MM.1S (cell line): ENCODE results near the gene C12orf42.

Experiments
- DNase-seq: peaks from one replicate; pipeline ENCODE4 v3.0.0-alpha.2; 2015
- H2AFZ ChIP-seq: fragments of 300-600 bp; sonication (generic); 2 replicates; pipeline ENCODE4 v1.6.0; 2016; ENCODE audit warnings: antibody characterized with exemption, low read length
- H3F3A ChIP-seq: fragments of 300-600 bp; sonication (generic); 2 replicates; pipeline ENCODE4 v1.6.1; 2016; ENCODE audit warnings: mild to moderate bottlenecking, antibody characterized with exemption, low read length, moderate library complexity, mixed read lengths; ENCODE audit not compliant: insufficient read depth
- H3K27ac ChIP-seq: fragments of 300-600 bp; sonication (generic); 2 replicates; pipeline ENCODE4 v1.5.1; 2016; ENCODE audit warnings: mild to moderate bottlenecking, low read length
- H3K27me3 ChIP-seq: fragments of 300-600 bp; sonication (generic); replicated peaks from 2 replicates; pipeline ENCODE4 v1.6.0; 2016; ENCODE audit warnings: low read length; ENCODE audit not compliant: insufficient read depth
- H3K36me3 ChIP-seq: fragments of 300-600 bp; sonication (generic); replicated peaks from 2 replicates; pipeline ENCODE4 v1.6.1; 2016; ENCODE audit warnings: mild to moderate bottlenecking, low read length, mixed read lengths; ENCODE audit not compliant: insufficient read depth
- H3K4me1 ChIP-seq: fragments of 300-600 bp; sonication (generic); 2 replicates; pipeline ENCODE4 v1.6.1; 2016; ENCODE audit warnings: low read length, mixed read lengths
- H3K4me2 ChIP-seq: fragments of 300-600 bp; sonication (generic); 2 replicates; pipeline ENCODE4 v1.6.0; 2016; ENCODE audit warnings: low read depth, low read length
- H3K4me3 ChIP-seq: fragments of 300-600 bp; sonication (generic); 2 replicates; pipeline ENCODE4 v1.5.1; 2016; ENCODE audit warnings: low read length, mixed read lengths
- H3K79me2 ChIP-seq: fragments of 300-600 bp; sonication (generic); 2 replicates; pipeline ENCODE4 v1.6.1; 2016; ENCODE audit warnings: mixed run types, low read length, mixed read lengths
- H3K9ac ChIP-seq: fragments of 300-600 bp; sonication (generic); 2 replicates; pipeline ENCODE4 v1.6.1; 2016; ENCODE audit warnings: low read length, mixed read lengths
- H3K9me2 ChIP-seq: fragments of 300-600 bp; sonication (generic); replicated peaks from 2 replicates; pipeline ENCODE4 v1.6.1; 2016; ENCODE audit warnings: mild to moderate bottlenecking, low read length, mixed read lengths; ENCODE audit not compliant: insufficient read depth
- H3K9me3 ChIP-seq: fragments of 300-600 bp; sonication (generic); replicated peaks from 2 replicates; pipeline ENCODE4 v1.6.1; 2016; ENCODE audit warnings: mild to moderate bottlenecking, low read length, mixed read lengths; ENCODE audit not compliant: insufficient read depth
- H4K20me1 ChIP-seq: fragments of 300-600 bp; sonication (generic); 2 replicates; pipeline ENCODE4 v1.6.1; 2016; ENCODE audit warnings: mild to moderate bottlenecking, low read length, moderate library complexity, mixed read lengths; ENCODE audit not compliant: insufficient read depth
- CTCF ChIP-seq: fragments of 300-600 bp; sonication (generic); IDR thresholded peaks from 2 replicates; pipeline ENCODE4 v1.5.1; 2016; ENCODE audit warnings: antibody characterized with exemption, low read length, mixed read lengths
- EZH2 ChIP-seq: fragments of 300-600 bp; sonication (generic); optimal IDR thresholded peaks from 2 replicates; pipeline ENCODE3; 2017; ENCODE audit warnings: low read depth, mild to moderate bottlenecking, antibody characterized with exemption, low read length, mixed read lengths
- EZH2phosphoT487 ChIP-seq: fragments of 300-600 bp; sonication (generic); IDR thresholded peaks from 2 replicates; pipeline ENCODE4 v1.6.1; 2018; ENCODE audit warnings: antibody characterized with exemption, low read length

The C12orf42 gene

GRCh38 chr12:103326190-103326589, 169.6 kb downstream of the C12orf42 start:
- DNase-seq = peak; percentile 24
- Histone ChIP-seq H3K4me1 (no peaks in the 10 kb centered on the region), H2AFZ (no peak overlapping the region), H3K79me2 (no peaks in the 10 kb centered on the region), H3K4me3 (no peak overlapping the region), H3K27ac (no peak overlapping the region), H3K9ac (no peak overlapping the region), H4K20me1 (no peaks in the 10 kb centered on the region), H3K27me3 (no peaks in the 10 kb centered on the region), H3F3A (no peaks in the 10 kb centered on the region), H3K9me3 (no peaks in the 10 kb centered on the region), H3K36me3 (no peaks in the 10 kb centered on the region), H3K4me2 (no peak overlapping the region), H3K9me2 (no peaks in the 10 kb centered on the region)
- TF ChIP-seq EZH2 (no peak), EZH2phosphoT487 (no peak), CTCF (peak; percentile 46)

GRCh38 chr12:103318566-103318965, 177.2 kb downstream of the C12orf42 start:
- Histone ChIP-seq H3F3A (no peaks in the 10 kb centered on the region), H3K9ac (no peak overlapping the region), H3K27ac (no peak overlapping the region), H3K27me3 (no peaks in the 10 kb centered on the region), H3K4me2 (no peak overlapping the region), H3K4me3 (no peak overlapping the region), H3K9me2 (no peaks in the 10 kb centered on the region), H3K79me2 (no peaks in the 10 kb centered on the region), H2AFZ (no peak overlapping the region), H3K9me3 (no peaks in the 10 kb centered on the region), H3K36me3 (no peaks in the 10 kb centered on the region), H3K4me1 (0 out of 2 replicates have a peak, but pooled peaks cover 3% of the 10 kb centered on the region), H4K20me1 (no peaks in the 10 kb centered on the region)
- TF ChIP-seq EZH2phosphoT487 = no peak
- no peak for TF ChIP-seq CTCF
- no peak for TF ChIP-seq EZH2
- no peak for DNase-seq

- Histone ChIP-seq H3K4me1 (0 out of 2 replicates have a peak, but pooled peaks cover 14% of the 10 kb centered on the region), H3K9ac (no peak overlapping the region), H3K9me2 (no peaks in the 10 kb centered on the region), H3K36me3 (no peaks in the 10 kb centered on the region), H3K4me2 (no peak overlapping the region), H4K20me1 (no peaks in the 10 kb centered on the region), H3K27me3 (no peaks in the 10 kb centered on the region), H3F3A (no peaks in the 10 kb centered on the region), H3K9me3 (no peaks in the 10 kb centered on the region), H3K27ac (no peak overlapping the region), H3K79me2 (no peaks in the 10 kb centered on the region), H3K4me3 (no peak overlapping the region), H2AFZ (no peak overlapping the region)
- DNase-seq = no peak
- TF ChIP-seq EZH2 (no peak), EZH2phosphoT487 (no peak), CTCF (no peak)
Observed at GRCh38 chr12:103317220-103317619, 178.5 kb downstream of the C12orf42 start.
